Stimulated activated naive CD4-positive, alpha-beta T cell treated with Interleukin-2 at 50 U/mL for 16 hours (primary cell): ENCODE measurements around the gene EFCAB6.

ENCODE experiments used
- DNase-seq: peaks from one replicate; lab custom pipeline; 2025; lab: John Stamatoyannopoulos, UW

The EFCAB6 gene

DNA sequence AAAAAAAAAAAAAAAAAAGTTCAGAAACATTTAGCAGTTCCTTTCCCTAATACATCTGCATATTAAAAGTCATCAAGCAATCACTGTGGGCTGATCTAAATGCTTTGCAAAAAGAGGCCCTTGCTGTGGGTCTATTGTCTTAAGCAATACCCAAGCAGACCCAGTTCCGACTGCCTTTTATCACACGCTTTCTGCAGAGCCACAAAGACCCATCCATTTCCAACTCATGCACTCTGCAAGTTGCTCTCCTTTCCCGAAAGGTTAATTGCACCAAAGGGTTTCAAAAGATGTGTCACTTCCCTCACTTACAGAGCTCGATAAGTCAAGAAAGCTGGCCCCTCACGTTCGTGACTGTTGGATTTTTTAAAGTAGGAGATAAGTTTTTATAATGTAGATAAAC is 261.4 kb downstream of the EFCAB6 start:
- DNase-seq, result no peak

DNA sequence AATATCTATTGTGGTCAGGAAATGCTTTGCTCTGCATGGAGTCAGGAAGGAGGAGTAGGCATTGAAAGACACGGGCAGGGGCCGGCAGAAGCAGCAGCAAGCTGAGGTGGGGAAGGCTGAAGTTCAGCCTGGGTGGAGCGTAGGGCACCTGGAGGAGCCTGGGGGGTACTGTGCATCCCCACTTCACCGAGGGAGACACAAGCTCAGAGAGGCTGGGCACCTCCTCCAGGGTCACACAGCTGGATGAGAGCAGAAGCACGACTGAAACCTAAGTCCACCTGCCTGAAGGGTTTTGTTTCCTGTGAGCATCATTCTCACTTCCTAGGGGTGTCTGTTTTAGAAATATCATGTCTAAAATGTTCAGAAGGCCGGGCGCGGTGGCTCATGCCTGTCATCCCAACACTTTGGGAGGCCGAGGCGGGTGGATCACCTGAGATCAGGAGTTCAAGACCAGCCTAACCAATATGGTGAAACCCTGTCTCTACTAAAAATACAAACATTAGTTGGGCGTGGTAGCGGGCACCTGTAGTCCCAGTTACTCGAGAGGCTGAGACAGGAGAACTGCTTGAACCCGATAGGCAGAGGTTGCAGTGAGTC is 262.0 kb downstream of the EFCAB6 start:
- DNase-seq, result no peak

DNA sequence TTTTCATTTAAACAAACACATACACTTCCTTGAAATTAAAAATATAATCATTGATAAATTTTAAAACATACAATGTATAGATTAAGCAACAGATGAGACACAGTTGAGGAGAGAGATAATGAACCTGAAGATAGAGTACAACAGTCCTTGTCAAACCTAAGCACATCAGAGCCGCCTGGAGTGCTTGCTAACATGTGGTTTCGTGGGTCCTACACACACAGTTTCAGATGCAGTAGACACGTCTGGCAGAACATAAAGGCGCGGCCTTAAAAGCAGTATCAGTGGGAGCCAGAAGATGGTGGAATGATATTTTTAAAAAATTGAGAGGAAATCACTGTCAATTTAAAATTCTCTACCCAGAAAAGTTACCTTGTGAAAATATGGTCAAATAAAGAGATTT is 265.9 kb downstream of the EFCAB6 start:
- no peak for DNase-seq

DNA sequence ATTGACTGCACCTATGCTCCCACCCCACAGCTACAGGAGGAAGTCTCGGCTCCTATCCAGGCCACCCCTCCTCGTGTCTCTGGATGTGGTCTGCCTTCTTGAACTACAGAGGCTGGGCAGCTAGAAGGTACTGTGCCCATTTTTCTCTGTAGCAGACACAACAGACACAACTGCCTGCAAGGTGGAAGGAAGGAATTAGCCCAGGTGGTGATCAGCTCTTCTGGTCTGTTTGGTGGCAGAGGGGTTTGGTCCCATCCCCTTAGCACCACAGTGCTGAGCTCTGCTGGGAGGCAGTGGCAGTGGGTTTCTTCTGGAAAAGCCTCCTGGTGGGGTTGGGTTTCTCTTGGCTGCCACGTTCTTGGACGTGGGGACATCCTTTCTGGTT is 267.8 kb downstream of the EFCAB6 start:
- DNase-seq, result no peak

DNA sequence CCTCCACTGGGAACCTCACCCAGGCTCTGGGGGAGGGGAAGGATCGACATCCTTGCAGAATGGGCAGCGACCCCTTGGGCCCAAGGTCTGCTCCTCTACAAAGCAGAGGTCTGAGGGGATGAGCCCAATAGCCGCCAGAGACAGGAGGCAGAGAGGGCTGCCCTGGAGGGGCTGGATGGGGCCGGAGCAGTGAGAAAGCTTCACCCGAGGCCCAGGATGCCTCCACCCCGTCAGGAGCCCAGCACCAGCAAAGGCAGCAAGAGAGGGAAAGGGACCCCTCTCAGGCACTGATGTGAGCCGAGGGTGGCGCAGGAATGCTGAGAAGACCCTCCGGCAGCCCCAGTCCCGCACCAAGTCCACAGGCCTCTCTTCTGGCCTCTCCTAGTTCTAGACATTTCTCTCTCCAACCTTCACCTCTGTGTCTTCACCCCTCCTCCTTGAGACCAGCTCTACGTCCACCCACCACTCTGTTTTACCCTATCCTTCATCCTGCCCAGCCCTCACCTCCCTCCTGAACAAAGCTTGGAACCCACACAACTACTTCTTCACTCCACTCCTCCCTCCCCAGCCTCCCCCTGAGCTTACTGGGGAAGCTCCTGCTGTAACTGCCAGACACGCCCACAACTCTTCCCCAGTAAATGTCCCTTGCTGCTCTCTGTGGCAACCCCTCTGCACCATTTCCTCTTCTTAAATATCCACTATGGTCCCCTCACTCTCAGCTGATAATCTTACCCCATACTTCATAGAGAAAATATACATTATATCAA is 268.4 kb downstream of the EFCAB6 start:
- DNase-seq, result no peak

DNA sequence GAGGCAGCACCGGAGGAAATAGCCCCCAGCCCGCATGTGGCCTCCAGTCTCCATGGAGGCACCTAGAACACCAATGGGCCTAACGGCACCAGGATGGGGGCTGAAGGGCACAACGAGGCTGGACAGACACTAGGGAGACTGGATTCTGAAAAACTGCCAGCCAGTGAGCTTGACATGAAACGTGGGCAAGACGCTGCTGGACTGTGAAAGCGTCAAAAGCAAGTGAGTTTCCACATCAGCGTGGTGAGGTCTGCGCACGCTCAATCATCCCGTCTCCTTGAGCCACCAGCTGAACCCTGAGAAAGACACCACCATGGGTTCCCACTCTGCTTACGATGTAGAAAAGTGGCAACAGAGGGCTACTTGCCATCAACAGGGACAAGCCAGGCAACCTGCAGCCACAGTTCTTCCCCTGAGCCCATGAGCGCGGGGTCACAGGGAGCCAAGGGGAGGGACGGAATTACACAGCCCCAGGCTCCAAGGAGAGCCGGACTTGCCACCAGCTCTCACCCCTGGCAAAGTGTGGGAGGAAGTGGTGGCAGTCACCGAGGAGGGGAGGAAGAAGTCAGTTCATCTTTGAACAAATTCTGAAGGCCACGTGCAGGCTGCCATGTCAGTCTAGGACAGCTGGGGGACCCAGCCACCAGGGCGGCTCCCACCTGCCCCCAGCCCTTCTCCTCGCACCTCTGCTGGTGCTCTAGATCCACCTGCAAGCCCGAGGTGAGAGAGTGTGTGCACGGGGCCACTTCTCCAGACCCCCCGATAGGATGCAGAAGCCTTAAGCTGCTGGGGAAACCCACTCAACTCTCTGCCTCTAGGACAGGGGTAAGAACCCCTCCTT is 269.2 kb downstream of the EFCAB6 start:
- DNase-seq, result no peak

DNA sequence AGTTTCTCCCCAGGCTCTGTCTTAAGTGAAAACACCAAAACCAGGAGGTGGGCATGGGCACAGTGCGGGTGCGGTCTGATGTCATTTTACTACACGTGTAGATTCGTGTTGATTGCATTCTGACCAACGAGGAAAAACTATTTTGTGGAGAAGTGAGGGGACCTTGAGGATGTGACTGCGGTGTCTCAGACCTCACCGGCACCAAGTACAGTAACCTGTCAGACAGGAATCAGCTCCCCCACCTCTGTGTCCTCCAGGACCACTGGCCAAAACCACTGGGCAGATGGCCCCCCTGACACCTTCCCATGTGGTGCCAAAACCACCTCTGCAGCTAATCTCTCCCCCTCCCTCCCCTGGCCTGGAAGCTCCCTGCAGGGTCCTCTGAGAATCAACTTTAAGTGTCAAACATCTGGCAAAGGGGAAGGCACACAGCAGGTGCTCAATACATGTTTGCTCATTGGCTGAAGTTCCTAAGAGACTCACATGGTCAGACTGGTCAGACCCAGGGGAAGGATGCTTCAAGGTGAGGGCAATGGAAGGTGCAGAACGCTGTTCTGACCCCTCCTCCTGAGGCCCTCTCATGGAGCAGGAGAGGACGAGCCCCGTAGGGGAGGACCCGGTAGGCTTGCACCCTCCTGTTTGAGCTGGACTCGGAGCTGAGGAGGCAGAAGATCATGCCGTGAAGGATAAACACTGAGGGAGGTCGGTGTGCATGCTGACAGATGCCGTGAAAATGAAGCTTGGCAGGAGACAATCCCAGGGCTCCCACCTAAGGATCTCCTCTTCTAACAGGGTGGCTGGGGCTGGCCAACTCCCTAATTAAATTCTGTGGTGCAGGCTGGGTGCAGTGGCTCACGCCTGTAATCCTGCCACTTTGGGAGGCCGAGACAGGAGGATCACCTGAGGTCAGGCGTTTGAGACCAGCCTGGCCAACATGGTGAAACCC is 270.4 kb downstream of the EFCAB6 start:
- DNase-seq, result no peak

DNA sequence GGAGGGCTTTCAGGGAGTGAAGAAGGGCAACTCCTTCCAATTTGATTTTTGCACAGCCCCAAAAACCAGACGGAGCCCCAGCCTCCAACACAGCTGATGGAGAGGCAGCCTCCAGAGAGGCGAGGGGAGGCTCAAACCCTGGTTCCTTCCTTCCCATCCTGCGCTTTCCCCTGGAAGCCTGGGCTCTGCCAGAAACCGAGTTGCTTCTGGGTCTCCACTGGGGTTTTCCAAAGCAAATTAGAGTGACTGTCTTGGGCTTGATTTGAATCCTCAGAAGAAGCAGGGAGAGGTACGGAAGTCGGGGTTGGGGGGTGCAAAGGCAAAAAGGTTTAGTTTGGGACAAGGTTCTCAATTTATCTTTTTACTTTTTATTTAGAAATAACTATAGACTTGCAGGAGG is 271.1 kb downstream of the EFCAB6 start:
- no peak for DNase-seq

DNA sequence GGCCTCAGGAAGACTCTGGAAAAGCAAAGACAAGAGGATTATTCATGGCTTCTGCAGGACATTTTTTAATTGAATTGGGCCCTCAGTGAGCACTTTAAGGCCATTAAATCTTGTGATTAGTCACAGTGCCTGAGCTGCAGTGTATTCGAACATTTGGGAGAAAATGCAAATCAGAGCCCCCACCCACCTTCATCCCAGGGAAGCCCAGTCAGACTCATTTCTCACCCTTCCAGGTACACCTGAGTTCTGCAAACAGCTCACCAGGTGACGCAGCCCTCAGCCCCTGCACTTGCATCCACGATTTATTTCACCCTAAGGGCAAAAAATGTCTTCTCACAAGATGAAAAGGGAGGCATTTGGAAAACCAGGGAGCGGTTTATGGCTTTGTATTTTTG is 271.6 kb downstream of the EFCAB6 start:
- no peak for DNase-seq

DNA sequence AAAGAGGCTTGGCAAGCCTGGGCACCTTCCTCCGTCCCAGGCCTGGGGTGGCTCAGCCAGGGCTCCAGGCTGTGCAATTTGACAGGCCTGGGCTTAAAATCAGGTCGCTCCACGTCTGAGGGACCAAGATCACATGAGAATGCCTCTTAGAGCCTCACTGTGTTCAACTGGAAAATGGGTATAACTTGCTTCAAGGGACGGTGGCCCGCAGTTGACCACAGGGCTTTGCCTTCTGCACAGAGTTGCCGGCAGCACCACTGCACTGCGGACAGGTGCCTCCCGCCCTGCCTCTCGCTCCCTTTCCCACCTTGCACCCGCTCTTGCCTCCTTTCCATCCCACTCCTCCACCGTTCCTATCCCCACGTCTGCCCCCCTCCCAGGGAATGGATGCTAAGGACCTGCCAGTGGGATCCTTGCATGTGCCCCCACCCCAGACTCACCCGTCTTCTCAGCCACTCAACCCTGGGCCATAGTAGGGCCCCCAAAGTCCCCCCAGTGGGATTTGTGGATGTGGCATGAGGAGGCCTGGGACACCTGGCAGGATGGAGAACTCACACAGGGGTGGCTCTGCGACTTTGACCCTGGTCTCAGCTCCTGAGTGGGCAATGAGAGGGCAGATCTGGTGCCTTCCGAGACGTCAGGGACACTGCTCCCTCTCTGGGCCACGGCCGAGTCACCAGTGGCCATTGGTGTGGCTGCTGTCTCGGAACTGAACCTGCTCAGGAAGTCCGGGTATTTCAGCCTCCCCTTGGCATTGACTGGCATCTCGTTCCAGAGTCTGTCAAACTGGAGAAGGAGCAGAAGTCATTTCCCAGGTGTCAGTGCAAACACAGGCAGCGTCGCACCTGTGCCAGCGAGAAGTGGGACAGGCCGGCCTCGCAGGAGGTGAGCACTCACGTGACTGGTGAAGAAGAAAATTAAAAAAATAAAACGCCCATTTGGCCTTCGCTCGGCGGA is 272.3 kb downstream of the EFCAB6 start:
- no peak for DNase-seq

DNA sequence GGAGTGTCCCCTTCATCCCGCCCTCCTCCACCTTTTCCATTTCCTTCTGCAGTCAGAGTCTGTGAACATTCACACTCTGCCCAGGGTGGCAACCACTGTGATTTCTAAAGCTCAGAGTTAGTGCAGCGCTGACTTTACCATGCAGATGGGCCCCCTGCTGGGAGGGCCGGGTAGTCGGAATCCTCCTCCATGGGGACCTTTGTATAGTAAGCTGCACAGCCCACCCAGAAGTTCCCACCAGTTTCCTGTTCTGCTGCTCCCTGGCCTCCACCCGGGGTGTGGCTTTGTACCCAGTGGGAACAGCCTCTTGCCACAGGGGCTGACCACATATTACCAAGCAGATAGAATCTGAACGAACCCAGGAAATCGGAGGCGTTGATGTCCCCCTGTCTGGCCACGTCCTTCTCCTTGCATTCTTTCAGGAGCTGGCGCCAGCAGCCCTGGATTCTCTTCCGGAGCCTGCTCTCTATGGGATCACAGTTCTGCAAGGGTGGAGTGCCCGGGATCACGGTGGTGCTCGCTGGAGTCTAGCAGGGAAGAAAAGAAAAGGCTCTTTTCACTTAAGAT is 275.0 kb downstream of the EFCAB6 start:
- DNase-seq, result no peak

DNA sequence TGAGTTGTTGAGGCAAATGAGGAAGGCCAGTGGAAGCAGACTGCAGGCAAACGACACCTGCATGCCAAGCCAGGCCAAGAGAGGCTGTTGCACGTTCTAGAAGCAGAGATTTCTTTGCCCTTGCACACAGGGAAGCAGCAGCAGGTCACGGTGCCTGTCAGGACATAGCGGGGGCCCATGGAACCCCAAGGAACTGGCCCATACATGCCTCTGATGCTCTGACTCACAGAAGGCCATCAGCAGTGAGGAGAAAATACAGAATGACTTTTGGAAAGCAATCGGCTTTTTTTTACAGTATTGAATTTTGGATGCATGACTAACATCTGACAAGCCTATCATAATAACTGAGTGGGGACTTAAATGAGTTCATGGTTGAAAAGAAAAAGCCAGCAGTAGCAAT is 276.4 kb downstream of the EFCAB6 start:
- no peak for DNase-seq

DNA sequence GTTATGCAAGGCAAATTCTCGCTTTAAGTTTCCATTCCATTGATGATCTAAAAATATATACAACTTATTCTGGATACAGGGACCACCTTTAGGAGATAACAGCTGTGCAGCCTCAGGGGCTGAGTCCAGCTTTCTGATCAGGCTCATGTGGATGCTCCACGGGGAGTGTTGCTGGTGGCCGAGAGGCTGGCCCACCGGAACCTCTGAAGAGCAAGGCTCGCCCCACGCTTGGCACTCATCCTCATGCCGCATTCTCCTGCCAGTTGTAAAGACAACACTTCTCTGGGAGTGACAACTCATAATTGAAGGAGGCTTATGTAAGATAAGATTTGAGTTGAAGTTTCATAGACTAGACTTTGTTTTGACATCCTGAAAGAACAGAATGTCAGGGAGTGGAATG is 276.8 kb downstream of the EFCAB6 start:
- no peak for DNase-seq

DNA sequence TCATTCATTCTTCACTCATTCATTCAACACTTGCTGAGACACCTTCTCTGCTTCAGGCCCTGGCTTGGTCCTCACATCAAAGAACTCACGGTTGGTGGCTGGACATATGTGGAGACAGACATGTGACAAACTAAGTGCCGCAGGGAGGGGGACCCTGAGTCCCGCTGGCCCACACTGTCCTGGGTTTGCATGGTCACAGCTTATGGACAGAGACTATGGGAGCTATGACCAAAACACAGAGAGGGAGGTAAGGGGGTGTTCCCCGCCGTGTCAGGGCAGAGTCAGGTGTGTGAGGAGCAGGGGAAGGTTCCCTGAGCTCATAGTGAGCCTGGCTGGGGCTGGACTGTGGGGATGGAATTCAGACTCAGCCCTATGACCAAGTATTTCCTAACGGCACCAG is 277.2 kb downstream of the EFCAB6 start:
- DNase-seq, result no peak

DNA sequence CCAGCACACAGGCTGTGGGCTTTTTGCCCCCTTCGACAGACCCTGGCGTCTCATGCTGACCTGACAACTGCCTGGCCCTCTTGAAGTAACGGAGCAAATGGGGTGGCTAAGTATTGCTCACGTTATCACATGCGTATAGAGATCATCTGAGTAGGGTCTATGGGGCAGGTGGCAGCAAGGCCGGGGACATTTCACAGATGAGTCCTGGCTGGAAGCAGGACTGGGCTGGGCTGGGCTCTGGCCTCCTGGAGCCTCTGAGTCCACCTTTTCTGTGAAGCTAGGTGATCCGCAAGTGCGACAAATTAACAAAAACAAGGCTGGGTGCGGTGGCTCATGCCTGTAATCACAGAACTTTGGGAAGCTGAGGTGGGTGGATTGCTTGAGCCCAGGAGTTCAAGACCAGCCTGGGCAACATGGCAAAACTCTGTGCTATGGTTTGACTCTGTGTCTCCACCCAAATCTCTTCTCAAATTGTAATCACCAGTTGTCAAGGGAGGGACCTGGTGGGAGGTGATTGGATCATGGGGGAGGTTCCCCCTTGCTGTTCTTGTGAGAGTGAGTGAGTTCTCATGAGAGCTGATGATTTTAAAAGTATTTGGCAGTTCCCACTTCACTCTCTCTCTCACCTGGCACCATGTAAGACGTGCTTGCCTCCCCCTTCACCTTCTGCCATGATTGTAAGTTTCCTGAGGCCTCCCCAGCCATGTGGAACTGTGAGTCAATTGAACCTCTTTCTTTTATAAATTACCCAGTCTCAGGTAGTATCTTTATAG is 278.3 kb downstream of the EFCAB6 start:
- DNase-seq, result no peak

DNA sequence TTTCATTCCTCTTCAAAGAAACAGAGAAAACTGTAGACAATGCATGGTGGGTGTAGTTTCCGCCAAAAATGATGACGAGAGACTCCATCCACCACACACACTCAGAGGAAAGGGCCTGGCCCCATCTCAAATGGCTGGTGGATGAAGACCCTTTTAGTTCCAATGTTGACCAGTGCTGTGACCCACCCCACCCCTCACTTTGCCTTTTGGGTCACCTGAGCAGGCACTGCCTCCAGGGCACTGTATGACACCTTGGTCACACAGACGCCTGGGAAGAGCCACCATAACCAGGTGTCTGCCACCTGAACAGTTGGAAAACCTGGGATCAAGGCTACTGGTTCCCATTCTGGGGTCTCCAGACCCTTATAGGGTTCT is 279.0 kb downstream of the EFCAB6 start:
- no peak for DNase-seq

DNA sequence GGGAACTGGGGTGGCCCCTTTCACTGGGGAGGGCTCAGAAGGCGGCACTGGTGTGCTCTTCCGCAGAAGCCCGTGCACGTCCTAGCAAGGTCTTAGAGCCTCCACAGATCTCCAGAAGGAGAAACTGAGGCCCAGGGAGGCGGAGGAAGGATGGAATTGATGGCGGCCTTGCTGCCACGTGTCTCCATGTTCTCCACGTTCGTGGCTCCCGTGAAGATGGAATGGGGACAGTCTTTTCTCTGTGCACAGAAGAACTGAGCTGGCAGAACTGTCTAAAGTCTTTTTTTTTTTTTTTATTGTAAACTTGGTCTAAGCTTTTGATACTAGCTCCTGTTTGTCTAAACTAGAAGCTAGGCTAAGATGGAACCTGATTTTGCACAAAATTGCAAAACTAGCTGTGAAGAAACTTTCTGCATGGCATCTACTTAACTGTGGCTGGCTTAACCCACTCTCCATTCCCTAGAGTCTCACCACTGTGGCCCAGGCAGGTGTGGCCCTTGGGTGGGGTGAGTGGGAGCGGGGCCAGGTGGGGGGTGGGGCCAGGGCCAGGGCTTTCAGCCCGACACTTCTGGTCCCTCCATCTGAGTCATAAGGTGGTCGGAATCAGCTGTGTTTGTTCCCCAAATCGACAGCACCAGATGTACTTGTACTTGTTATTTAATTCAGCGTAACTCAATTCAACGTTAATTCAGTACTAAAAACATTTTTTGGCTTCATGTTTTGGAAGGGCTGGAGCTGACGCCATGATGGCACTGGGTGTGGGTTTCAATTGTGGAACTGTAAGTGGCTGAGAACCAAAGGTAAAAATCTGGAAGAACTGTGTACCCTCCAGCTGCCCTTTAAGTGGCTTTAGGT is 279.6 kb downstream of the EFCAB6 start:
- DNase-seq, result no peak

DNA sequence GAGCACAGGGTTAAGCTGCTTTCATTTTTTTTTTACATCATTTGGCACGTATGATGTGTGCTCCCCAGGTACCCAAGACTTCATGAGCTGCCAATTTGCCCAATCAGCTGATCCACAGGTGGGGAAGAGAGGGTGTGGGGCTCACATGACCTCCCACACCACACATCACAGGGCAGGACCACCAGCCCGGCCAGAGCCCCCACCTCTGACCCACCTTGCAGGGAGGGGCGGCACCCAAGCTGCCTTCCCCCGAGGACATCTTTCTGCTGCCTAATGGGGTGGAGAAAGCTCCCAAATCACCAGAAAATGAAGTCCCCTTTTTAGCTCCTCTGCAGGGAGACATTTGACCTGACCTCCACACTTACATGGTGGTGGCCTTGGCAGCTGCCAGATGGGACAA is 280.5 kb downstream of the EFCAB6 start:
- no peak for DNase-seq
